Testis (tissue), 2 donors: ENCODE data around the gene LPCAT3.

Experiments used
- POLR2A ChIP-seq: fragments of 450-650 bp; IDR thresholded peaks from one replicate; pipeline ENCODE4 v1.6.1; 2017; ENCODE audit warnings: antibody characterized with exemption, mild to moderate bottlenecking, moderate library complexity
- TF ChIP-seq, protein P1 (sequence below), 3 experiments: fragments of 450-650 bp in 2 of 3; fragments of 200-600 bp in 1 of 3; sonication (generic) in 1 of 3; IDR thresholded peaks; one replicate each; pipeline ENCODE4 v1.5.1; 2016 to 2019; ENCODE audit warnings: antibody characterized with exemption in 3 of 3, mild to moderate bottlenecking in 2 of 3, moderate library complexity in 1 of 3

GRCh38 chr12:6981152-6982052 is 36.9 kb downstream of the LPCAT3 start:
- TF ChIP-seq, protein P1, sequence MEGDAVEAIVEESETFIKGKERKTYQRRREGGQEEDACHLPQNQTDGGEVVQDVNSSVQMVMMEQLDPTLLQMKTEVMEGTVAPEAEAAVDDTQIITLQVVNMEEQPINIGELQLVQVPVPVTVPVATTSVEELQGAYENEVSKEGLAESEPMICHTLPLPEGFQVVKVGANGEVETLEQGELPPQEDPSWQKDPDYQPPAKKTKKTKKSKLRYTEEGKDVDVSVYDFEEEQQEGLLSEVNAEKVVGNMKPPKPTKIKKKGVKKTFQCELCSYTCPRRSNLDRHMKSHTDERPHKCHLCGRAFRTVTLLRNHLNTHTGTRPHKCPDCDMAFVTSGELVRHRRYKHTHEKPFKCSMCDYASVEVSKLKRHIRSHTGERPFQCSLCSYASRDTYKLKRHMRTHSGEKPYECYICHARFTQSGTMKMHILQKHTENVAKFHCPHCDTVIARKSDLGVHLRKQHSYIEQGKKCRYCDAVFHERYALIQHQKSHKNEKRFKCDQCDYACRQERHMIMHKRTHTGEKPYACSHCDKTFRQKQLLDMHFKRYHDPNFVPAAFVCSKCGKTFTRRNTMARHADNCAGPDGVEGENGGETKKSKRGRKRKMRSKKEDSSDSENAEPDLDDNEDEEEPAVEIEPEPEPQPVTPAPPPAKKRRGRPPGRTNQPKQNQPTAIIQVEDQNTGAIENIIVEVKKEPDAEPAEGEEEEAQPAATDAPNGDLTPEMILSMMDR (IDR thresholded peaks at IDR 0.05) = no peak
- no peak for TF ChIP-seq POLR2A
